DOHH2 (cell line): ENCODE measurements around the gene ZBTB8A.
A peak's percentile ranks its signal among the peaks of the same experiment; 100 is the strongest.

Source experiments
- H3F3A ChIP-seq: fragments of 200-600 bp; sonication (generic), shearing (Covaris generic); 2 replicates; pipeline ENCODE4 v1.6.0; 2016; ENCODE audit warnings: antibody characterized with exemption, mild to moderate bottlenecking; ENCODE audit not compliant: control insufficient read depth, insufficient read depth
- H3K27ac ChIP-seq: fragments of 200-600 bp; sonication (generic); 2 replicates; pipeline ENCODE4 v1.5.1; 2014; ENCODE audit warnings: low read depth, mild to moderate bottlenecking, low read length, moderate library complexity
- H3K27me3 ChIP-seq: fragments of 200-600 bp; sonication (generic); 2 replicates; pipeline ENCODE4 v1.6.1; 2014; ENCODE audit warnings: mild to moderate bottlenecking, low read length, mixed read lengths; ENCODE audit not compliant: control insufficient read depth
- H3K36me3 ChIP-seq: fragments of 200-600 bp; sonication (generic); 2 replicates; pipeline ENCODE4 v1.6.1; 2014; ENCODE audit warnings: mild to moderate bottlenecking, low read length, moderate library complexity, mixed read lengths; ENCODE audit not compliant: control insufficient read depth
- H3K4me1 ChIP-seq: fragments of 200-600 bp; sonication (generic); 2 replicates; pipeline ENCODE4 v1.6.1; 2014; ENCODE audit warnings: mild to moderate bottlenecking, low read length, mixed read lengths; ENCODE audit not compliant: control insufficient read depth
- H3K4me2 ChIP-seq: fragments of 200-600 bp; sonication (generic); 2 replicates; pipeline ENCODE4 v1.6.0; 2014; ENCODE audit warnings: mild to moderate bottlenecking, low read length, moderate library complexity
- H3K4me3 ChIP-seq: fragments of 200-600 bp; sonication (generic); 2 replicates; pipeline ENCODE4 v1.5.1; 2014; ENCODE audit warnings: mild to moderate bottlenecking, low read length, mixed read lengths
- H3K79me2 ChIP-seq: fragments of 200-600 bp; sonication (generic); 2 replicates; pipeline ENCODE4 v1.6.1; 2014; ENCODE audit warnings: mild to moderate bottlenecking, low read length, mixed read lengths; ENCODE audit not compliant: control insufficient read depth
- H3K9me2 ChIP-seq: fragments of 200-600 bp; sonication (generic); replicated peaks from 2 replicates; pipeline ENCODE4 v1.6.1; 2014; ENCODE audit warnings: mild to moderate bottlenecking, low read length, mixed read lengths; ENCODE audit not compliant: control insufficient read depth
- H3K9me3 ChIP-seq: fragments of 200-600 bp; sonication (generic); 2 replicates; pipeline ENCODE4 v1.6.1; 2014; ENCODE audit warnings: antibody characterized with exemption, low read length, mixed read lengths; ENCODE audit not compliant: control insufficient read depth, insufficient read depth
- H4K20me1 ChIP-seq: fragments of 200-600 bp; sonication (generic); 2 replicates; pipeline ENCODE4 v1.6.0; 2014; ENCODE audit warnings: low read depth, mild to moderate bottlenecking, antibody characterized with exemption, low read length, moderate library complexity; ENCODE audit not compliant: control insufficient read depth, insufficient read depth
- EZH2phosphoT487 ChIP-seq: fragments of 200-600 bp; sonication (generic); IDR thresholded peaks from 2 replicates; pipeline ENCODE4 v1.6.1; 2017; ENCODE audit warnings: borderline replicate concordance, mild to moderate bottlenecking, antibody characterized with exemption, low read length, moderate library complexity, mixed read lengths
- TF ChIP-seq, protein P1 (sequence below): fragments of 200-600 bp; sonication (generic); IDR thresholded peaks from one replicate; pipeline ENCODE4 v1.5.1; 2014; ENCODE audit warnings: antibody characterized with exemption, mild to moderate bottlenecking, low read depth, low read length; ENCODE audit not compliant: poor library complexity, severe bottlenecking

The ZBTB8A gene

DNA sequence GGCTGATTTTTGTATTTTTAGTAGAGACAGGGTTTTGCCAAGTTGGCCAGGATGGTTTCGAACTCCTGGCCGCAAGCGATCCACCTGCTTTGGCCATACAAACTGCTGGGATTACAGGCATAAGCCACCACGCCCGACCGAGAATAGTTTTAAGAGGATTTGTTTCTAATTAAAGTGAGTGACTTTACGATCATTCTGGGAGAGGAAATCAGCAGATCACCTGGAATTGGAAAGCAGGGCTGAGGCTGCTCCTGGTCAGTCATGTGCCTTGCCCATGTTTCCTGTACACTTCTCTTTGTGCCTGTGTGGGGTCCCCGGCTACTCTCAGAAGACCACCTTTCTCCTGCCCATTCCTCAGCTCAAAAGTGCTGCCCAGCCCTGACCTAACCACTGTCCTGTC is 40.5 kb upstream of the ZBTB8A start:
- Histone ChIP-seq H4K20me1 (no peaks in the 10 kb centered on the region), H3K36me3 (no peaks in the 10 kb centered on the region), H3K79me2 (no peaks in the 10 kb centered on the region), H3K9me3 (no peaks in the 10 kb centered on the region), H3K27ac (no peak overlapping the region), H3K27me3 (peaks cover 49% of the 10 kb centered on the region), H3K4me2 (no peak overlapping the region), H3K9me2 (no peaks in the 10 kb centered on the region), H3K4me1 (no peaks in the 10 kb centered on the region; the same call in 1 of the 2 replicates), H3F3A (no peaks in the 10 kb centered on the region), H3K4me3 (no peak overlapping the region)
- no peak for TF ChIP-seq EZH2phosphoT487
- TF ChIP-seq, protein P1, sequence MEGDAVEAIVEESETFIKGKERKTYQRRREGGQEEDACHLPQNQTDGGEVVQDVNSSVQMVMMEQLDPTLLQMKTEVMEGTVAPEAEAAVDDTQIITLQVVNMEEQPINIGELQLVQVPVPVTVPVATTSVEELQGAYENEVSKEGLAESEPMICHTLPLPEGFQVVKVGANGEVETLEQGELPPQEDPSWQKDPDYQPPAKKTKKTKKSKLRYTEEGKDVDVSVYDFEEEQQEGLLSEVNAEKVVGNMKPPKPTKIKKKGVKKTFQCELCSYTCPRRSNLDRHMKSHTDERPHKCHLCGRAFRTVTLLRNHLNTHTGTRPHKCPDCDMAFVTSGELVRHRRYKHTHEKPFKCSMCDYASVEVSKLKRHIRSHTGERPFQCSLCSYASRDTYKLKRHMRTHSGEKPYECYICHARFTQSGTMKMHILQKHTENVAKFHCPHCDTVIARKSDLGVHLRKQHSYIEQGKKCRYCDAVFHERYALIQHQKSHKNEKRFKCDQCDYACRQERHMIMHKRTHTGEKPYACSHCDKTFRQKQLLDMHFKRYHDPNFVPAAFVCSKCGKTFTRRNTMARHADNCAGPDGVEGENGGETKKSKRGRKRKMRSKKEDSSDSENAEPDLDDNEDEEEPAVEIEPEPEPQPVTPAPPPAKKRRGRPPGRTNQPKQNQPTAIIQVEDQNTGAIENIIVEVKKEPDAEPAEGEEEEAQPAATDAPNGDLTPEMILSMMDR = no peak

DNA sequence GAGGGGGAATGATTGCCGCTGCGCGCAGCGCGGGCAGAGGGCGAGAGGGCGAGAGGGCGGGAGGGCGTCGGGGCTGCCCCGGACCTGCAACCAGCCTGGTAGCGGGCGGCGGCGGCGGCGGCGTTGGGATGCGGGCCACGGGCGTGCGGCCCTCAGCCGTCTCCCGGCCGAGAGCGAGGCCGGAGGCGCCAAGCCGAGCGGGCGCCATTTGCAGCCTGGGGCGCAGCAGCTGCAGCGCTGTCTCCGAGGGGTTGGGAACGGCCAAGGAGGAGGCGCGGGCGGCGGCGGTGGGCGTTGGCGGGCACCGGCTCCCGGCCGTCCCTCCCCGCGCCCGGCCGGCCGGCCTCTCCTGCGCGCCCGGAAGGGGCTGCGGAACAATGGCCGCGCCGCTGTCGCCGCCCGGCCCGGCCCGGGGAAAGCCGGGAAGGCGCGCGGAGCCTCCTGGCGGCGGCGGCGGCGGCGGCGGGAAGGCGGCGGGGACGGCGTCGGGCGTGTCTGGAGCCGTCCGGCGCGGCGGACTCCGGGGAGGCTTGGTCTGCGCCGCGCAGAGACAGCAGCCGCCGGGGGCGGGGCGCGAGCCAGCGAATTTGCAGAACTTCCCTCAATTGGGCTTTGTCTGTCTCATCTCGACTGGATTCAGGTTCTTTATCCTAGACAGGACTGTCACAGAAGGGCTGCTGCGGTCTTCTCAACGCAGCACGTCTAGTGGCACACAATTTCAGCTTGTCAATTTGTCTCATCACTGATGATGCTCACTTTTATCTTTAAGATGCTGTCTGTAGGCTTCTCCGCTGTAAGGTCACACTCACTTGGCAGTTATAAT is 38.6 kb upstream of the ZBTB8A start:
- H3K4me2 ChIP-seq = peak overlapping the region; percentile 74
- H3K9me2 ChIP-seq = no peaks in the 10 kb centered on the region
- peak overlapping the region; percentile 71 for H3K4me3 ChIP-seq
- no peaks in the 10 kb centered on the region for H3K79me2 ChIP-seq
- no peaks in the 10 kb centered on the region for H3F3A ChIP-seq
- TF ChIP-seq, protein P1 = no peak
- TF ChIP-seq EZH2phosphoT487 = peak; percentile 92; the same call in 1 of the 2 replicates
- no peaks in the 10 kb centered on the region for H3K36me3 ChIP-seq
- H3K27me3 ChIP-seq = peaks cover 41% of the 10 kb centered on the region
- no peaks in the 10 kb centered on the region for H4K20me1 ChIP-seq
- no peak overlapping the region for H3K27ac ChIP-seq
- H3K4me1 ChIP-seq = no peaks in the 10 kb centered on the region; the same call in 1 of the 2 replicates
- H3K9me3 ChIP-seq = no peaks in the 10 kb centered on the region

DNA sequence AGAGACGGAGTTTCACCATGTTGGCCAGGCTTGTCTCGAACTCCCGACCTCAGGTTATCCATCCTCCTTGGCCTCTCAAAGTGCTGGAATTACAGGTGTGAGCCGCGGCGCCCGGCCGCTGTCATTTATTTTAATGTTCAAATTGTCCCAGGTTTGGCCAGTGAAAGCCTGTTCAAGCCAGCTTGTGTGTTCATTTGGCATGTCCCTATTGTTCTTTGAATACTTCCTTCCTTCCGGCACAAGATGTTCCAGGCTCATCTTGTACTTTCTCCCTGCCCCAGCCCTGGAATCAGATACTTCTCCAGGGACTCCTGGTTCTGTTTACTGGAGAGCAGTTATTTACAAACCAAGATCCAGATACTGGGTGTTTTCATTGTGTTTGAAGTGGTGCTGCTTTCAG is 37.4 kb upstream of the ZBTB8A start:
- Histone ChIP-seq H3K79me2 (no peaks in the 10 kb centered on the region), H3K27me3 (peaks cover 39% of the 10 kb centered on the region), H3K4me3 (no peak overlapping the region), H3K4me2 (no peak overlapping the region), H3K9me2 (no peaks in the 10 kb centered on the region), H3F3A (no peaks in the 10 kb centered on the region), H3K4me1 (no peaks in the 10 kb centered on the region; the same call in 1 of the 2 replicates), H3K36me3 (no peaks in the 10 kb centered on the region), H4K20me1 (no peaks in the 10 kb centered on the region), H3K9me3 (no peaks in the 10 kb centered on the region), H3K27ac (no peak overlapping the region)
- no peak for TF ChIP-seq EZH2phosphoT487
- TF ChIP-seq, protein P1 = no peak
